ENCODE measurements around the gene MAX. TPM values are rescaled to one million over a fixed set of nuclear protein-coding genes. Genes with fewer than 3 reads are reported as not detected.

The MAX gene
- total and polyA plus RNA-seq, 2 of the 4 experiments (the other 2 are of a cell fraction), result 45.2 to 51.8 TPM

- no peak overlapping the region for H3K23ac ChIP-seq (ENCODE audit: low read depth, low read length)
- TF ChIP-seq CEBPB (IDR thresholded peaks at IDR 0.05; ENCODE audit: low read depth, low read length) (no peak), MXI1 (IDR thresholded peaks at IDR 0.05; ENCODE audit: borderline replicate concordance, low read depth, low read length) (no peak), MAFK (IDR thresholded peaks at IDR 0.05; ENCODE audit: low read depth, low read length) (no peak), RCOR1 (IDR thresholded peaks at IDR 0.05; ENCODE audit: insufficient replicate concordance, low read length) (no peak), USF2 (IDR thresholded peaks at IDR 0.05; ENCODE audit: low read depth, low read length) (no peak)
- in situ Hi-C loops (cut with MboI; ENCODE audit: low sequenced_read_pairs) (no loop called here), dilution Hi-C loops (cut with HindIII; ENCODE audit: low sequenced_read_pairs, unreplicated experiment) (no loop called here), intact Hi-C loops (cut with micrococcal nuclease) (no loop called here)
- no peak overlapping the region for H2BK5ac ChIP-seq (ENCODE audit: low read depth, low read length, poor library complexity, severe bottlenecking)
- no peak overlapping the region for H2BK120ac ChIP-seq (ENCODE audit: low read depth, low read length)
- H3K4ac ChIP-seq (ENCODE audit: low read depth, low read length), result no peak overlapping the region
- DNase-seq, result no peak
- H2BK15ac ChIP-seq (ENCODE audit: low read depth, low read length), result no peak overlapping the region
- no peak for ATAC-seq (ENCODE audit: low read depth)
- 0 out of 2 replicates have a peak, but pooled peaks cover 3% of the 10 kb centered on the region for H3K9me1 ChIP-seq (ENCODE audit: insufficient read depth, low read length)
- no peak overlapping the region for H2AK5ac ChIP-seq (ENCODE audit: low read depth, low read length)
- H3K9me3 ChIP-seq (ENCODE audit: control insufficient read depth, insufficient read depth, low read length), result no peaks in the 10 kb centered on the region
- no peak overlapping the region for H2AK9ac ChIP-seq (replicated peaks; ENCODE audit: low read depth, low read length, poor library complexity)
- no peak overlapping the region for H4K8ac ChIP-seq (ENCODE audit: low read depth in 2 of 2, low read length in 2 of 2)
- WGBS, 2 experiments (ENCODE audit: extremely low coverage in 2 of 2, insufficient read length in 1 of 2), result no CpG with 5 or more reads among the region's 8 CpGs
- no peak overlapping the region for H2BK20ac ChIP-seq (ENCODE audit: low read depth, low read length)
- peaks cover 26% of the 10 kb centered on the region for H3K36me3 ChIP-seq (ENCODE audit: control insufficient read depth, insufficient read depth, low read length)
- H3K14ac ChIP-seq (replicated peaks; ENCODE audit: low read depth, low read length), result no peak overlapping the region
- H3K9ac ChIP-seq (ENCODE audit: low read depth, low read length), result no peak overlapping the region
- no peaks in the 10 kb centered on the region for H3K27me3 ChIP-seq (ENCODE audit: control insufficient read depth, insufficient read depth, low read length)
- no TSS peak for BruUV-seq (replicated peaks)
- no peak overlapping the region for H3K4me2 ChIP-seq (ENCODE audit: low read depth, low read length)
- H3K4me1 ChIP-seq (ENCODE audit: control insufficient read depth, insufficient read depth, low read length), result no peaks in the 10 kb centered on the region
- no peak overlapping the region for H4K5ac ChIP-seq (ENCODE audit: low read depth, low read length)
- H4K91ac ChIP-seq (ENCODE audit: insufficient read depth, low read depth, low read length), result no peak overlapping the region
- no peak overlapping the region for H2AFZ ChIP-seq (replicated peaks; ENCODE audit: low read length, poor library complexity)
- H4K20me1 ChIP-seq (ENCODE audit: insufficient read depth, low read length), result no peaks in the 10 kb centered on the region
- no peak overlapping the region for H3K18ac ChIP-seq (ENCODE audit: low read depth, low read length)
- ChIA-PET CTCF (interaction anchor here (0.6 kb wide), 1 partner anchor 356 kb away, joined by 6 read pairs; no protein-coding TSS in a partner anchor), POLR2A (ENCODE audit: unreplicated experiment) (interaction anchor here (0.5 kb wide), 1 partner anchor 121 kb away, joined by 10 read pairs; no protein-coding TSS in a partner anchor)
- H3K27ac ChIP-seq (ENCODE audit: insufficient read depth, low read length), result no peak overlapping the region
- H3K79me1 ChIP-seq (ENCODE audit: low read depth in 1 of 2, low read length in 2 of 2), result no peaks in the 10 kb centered on the region; a peak in 1 of 4 replicates
- H3K4me3 ChIP-seq (ENCODE audit: insufficient read depth, low read depth, low read length), result no peak overlapping the region
- no peak overlapping the region for H3K56ac ChIP-seq (ENCODE audit: extremely low read depth, insufficient read depth, low read length)
These were observed 59.5 kb downstream of the MAX start for GRCh38 chr14:65042731-65043372.

Measured in IMR-90 (cell line).